ENCODE measurements around the gene STRC.
A peak's percentile ranks its signal among the peaks of the same experiment; 100 is the strongest.
"Not testable (repeated sequence)": the region's sequence is repeated elsewhere in the genome, so short reads cannot be mapped to it uniquely, and the experiment has no call there.

The STRC gene

DNA sequence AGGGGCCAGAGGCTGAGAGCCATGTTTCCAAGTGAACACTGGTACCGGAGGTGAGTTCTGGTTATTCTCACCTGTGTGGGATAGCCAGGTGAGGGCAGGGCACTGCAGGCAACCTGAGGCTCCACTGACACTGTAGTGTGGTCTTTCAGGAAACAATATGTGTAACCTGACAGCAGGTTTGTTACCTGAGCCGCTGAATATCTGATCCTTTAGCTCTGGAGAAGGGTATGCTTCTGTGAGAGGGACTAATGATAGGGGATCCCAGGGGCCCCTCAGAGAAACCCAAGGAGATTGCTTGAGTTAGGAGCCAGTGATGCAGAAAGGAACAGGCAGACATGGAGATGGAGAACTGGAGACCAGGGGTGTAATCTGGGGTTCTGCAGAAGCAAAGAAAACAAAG, at the start of gene STRC:
Gene STRC, minus strand, starts transcription at position 101 of the 400 bp plus-strand sequence. Its CDS starts 78 bp downstream, at position 23.
- not testable (repeated sequence) for DNase-seq

GRCh38 chr15:43666177-43666576, 47.6 kb upstream of the STRC start:
- DNase-seq: not testable (repeated sequence)

DNA sequence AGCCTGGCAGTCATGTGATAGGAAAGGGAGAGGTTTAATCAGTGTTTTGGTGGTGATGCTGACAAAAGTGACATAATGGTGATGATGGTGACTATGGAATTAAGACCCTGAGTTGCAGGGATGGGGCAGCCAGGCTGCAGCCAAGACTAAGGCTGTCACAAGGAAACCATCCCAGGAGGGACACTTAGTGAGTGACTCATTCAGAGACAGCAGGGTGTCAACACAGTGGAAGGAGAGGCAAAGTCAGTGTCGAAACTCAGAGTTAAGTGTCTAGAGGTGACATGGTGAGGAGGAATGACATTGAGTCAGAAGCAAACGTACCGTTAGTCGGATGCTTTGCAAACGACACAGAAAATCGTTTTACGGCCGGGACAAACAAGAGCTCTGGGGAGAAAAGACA, 44.7 kb upstream of the STRC start:
- not testable (repeated sequence) for DNase-seq

DNA sequence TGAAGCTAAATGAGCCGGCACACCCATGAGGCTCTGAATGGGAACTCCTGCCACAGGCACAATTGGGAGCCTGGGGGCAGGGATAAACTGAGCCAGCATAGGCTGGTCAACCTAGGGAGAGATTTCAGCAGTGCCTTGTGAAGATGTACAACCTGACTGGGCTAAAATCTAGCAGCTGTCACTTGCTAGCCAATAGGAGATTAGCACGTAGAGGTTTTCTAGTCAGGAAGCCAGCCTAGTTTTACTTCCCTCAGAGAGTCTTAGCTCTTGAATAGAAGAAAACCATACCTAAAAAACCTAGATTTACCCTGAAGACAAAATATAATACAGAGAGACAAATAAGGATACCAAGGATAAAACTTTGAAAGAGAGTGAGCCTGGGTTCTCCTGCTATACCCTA, 43.7 kb upstream of the STRC start:
- not testable (repeated sequence) for DNase-seq

DNA sequence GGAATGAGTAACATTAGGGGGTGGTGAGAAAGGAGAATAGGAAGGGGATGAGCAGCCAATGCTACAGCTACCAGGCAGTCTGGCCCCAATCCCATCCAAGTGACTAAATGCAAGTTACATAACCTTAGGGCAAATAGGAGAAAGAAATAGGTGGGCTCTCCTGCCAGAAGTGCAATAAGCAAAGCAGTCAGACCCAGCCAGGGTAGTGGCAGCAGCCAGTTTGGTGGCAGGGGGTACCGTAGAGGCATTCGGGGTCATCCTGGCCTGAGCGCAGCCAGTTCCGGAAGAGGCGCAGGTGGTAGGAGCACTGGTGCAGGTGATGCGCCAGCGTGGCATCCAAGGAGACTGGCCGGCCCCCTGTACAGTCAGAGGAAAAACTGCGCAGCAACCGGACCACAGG, 41.1 kb upstream of the STRC start:
- DNase-seq: not testable (repeated sequence)

DNA sequence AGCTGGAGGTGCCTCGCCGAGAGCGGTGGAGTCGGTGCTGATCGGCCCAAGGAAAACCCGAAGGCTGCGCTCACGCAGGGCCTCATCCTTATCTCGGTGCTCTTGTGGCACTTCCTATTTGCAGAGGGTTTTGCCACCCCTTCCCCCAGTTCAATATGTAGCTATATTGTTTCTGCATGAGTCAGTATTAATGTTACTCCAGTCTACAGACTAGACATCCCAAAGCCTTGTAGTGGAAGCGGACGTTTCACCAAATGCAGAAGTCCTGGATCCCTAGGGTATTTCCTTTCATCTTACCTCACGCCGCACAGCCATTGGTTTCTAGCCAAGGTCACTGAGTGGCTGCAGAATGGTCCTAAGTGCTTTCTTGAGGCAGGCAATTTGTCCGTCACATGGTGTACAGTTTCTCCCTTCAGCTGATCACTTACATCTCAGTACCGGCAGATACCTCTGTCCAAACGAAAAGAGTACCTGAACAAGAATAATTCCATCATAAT, 30.9 kb upstream of the STRC start:
- not testable (repeated sequence) for DNase-seq

- DNase-seq: no peak
Measured at GRCh38 chr15:43648649-43649429, 30.2 kb upstream of the STRC start, which contains the start of gene CATSPER2. CATSPER2 (minus strand) TSS chr15:43648844; CDS start chr15:43648061, 783 bp downstream.

GRCh38 chr15:43638464-43639204, 20.0 kb upstream of the STRC start:
- not testable (repeated sequence) for DNase-seq

GRCh38 chr15:43626937-43627336, 8.3 kb upstream of the STRC start:
- DNase-seq: not testable (repeated sequence)

DNA sequence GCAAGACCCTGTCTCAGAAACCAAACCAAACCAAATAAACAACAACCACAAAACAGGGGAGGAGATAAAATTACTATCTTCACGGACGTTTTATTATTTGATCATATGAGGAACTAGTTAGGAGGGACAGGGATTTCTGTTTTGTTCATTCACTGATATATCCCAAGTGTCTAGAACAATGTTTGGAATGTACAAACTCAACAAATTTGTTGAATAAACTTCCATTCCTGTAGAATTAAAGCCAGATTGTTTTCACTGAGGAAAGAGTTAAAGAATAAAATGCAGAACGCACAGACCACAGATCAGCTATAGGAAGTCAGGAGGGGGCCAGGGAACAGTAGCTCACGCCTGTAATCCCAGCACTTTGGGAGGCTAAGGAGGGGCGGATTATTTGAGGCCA, 6.5 kb upstream of the STRC start:
- no peak for DNase-seq

DNA sequence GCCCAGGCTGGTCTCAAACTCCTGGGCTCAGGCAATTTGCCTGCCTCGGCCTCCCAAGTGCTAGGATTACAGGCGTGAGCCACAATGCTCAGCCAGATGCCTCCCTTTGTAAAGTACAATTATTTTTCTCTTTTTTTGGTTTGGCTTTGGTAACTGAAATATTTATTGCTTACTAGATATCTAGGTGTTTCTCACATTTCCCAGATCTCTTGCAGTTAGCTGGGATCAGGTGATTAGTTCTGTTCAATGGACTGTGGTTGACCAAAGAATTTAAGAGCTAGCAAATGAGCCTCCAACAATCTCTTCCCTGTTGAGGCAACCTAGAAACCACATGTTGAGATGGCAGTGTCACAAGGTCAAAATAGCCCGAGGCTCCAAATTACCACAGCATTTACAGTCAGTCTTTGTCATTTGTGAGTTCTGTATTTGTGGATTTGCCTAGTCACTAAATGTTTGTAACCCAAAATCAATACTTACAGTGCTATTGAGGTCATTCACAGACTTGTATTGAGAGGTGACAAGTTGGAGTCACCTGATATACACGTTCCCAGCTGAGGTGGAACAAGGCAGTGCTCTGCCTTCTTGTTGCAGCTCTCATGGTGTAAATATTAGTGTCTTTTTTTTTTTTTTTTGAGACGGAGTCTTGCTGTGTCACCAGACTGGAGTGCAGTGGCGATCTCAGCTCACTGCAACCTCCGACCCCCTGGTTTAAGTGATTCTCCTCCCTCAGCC, 3.6 kb upstream of the STRC start:
- peak; percentile 55 for DNase-seq

- DNase-seq: not testable (repeated sequence)
Measured at GRCh38 chr15:43617750-43618149, 850 bp downstream of the STRC start.

GRCh38 chr15:43602233-43602632, 16.4 kb downstream of the STRC start:
- DNase-seq: not testable (repeated sequence)

DNA sequence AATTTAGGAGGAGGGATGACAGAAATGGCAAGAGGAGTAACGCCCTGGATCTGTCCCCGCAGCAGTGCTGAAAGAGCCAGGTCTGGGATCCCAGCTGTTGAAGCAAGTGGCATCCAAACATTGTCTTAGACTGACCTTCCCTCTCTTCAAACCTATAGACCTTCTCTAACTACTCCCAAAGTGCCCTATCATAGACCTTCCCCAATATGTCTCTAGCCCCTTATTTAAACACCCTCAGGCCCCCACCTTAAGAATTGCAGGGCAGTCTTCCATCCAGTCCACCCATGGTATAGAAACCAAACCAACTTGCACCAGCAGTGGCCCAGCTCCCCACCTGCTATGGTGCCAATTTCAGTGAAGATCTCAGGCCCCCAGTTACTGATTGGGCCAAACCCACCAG, 18.4 kb downstream of the STRC start:
- not testable (repeated sequence) for DNase-seq

DNA sequence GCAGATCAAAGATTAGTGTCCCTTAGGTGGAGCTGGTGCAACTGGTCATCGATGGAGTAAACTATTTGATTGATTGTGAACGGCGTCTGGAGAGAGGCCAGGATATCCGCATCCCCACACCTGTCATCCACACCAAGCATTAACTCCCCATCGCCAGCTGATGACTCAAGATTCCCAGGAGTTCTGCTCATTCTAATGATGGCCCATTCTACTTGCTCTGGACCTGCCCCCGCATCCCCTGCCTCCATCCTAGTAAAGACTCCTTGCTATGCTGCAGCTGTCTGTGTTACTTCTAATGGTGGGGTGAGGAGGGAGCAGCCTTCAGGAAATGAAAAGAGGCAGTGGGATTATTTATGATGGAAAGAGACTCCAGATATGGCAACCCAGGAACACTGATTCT, 19.5 kb downstream of the STRC start:
- DNase-seq: not testable (repeated sequence)

- not testable (repeated sequence) for DNase-seq
Measured at GRCh38 chr15:43593328-43594190, 25.0 kb downstream of the STRC start, which contains the start of gene CKMT1B. CKMT1B (plus strand) TSS chr15:43594027; CDS start chr15:43594219, 192 bp downstream.

DNA sequence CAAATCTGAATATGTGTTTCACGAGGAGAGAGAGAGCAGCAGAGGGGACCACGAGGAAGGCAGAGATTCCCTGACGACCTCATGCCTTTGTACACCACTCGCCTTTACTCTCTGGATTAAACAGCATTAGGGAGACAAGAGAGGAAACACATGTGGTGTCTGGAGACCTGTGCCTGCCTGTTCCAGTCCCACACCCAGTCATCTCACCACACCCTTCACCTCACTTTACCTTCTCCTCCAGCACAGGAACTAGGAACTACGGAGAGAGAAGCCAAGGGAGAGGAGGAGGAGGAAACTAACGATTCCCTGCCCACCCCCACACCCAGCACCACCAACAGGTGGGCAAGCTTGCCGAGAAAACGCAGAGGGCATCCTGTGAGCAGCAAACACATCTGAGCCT, 25.8 kb downstream of the STRC start:
- not testable (repeated sequence) for DNase-seq

DNA sequence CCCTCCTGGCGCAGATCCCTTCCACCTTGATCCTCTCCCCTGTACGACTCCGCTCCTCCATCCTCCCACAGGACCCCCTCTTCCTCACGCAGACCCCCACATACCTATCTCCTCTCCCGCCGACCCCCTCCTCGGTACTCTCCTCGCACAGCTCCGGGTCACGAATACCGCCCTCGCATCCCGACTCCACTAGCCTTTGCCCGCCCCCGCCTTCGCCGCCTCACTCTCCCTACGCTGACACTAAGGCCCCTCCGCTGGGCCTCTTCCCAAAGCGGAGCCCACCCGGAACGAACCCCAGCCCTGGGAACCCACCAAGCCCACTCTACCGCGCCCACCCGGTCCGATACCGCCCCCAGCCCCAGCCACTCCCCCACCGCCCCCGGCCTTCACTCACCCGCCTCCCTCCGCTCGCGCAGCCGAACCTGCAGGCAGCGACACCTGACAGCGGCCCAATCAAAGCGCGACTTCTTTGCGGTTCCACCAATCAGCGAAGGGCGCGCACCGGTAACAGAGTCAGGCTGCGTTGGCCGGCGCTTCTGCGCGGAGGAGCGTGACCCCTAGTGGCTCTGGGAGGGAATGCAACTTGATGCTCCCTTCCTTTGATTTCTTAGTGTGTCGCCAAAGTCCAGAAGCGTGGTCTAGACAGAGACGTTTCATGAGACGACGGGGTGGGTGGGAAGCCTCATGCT, 28.7 kb downstream of the STRC start, which contains the start of gene PPIP5K1:
Gene PPIP5K1, minus strand, starts transcription at position 431 of the 689 bp plus-strand sequence. CDS start 5,704 bp downstream, outside the sequence.
- not testable (repeated sequence) for DNase-seq

DNA sequence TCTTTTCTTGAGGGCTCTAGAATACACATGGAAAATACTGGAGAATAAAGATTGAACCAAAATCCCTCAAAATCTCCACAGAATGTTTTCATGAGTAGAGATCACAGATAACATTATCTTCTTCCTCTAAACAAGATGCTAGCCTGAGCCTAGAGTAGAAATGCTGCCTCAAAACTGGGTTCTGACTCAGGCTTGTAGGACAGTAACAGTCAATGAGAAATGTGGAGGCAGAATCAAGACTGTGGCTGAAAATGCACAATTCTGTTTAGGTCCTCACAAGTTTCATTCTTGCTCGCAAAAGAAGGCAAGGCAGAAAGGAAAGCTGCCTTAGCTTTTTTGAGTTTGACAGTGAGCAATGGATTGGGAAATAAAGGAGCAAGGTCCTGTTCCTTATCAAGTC, 44.0 kb downstream of the STRC start:
- not testable (repeated sequence) for DNase-seq

DNA sequence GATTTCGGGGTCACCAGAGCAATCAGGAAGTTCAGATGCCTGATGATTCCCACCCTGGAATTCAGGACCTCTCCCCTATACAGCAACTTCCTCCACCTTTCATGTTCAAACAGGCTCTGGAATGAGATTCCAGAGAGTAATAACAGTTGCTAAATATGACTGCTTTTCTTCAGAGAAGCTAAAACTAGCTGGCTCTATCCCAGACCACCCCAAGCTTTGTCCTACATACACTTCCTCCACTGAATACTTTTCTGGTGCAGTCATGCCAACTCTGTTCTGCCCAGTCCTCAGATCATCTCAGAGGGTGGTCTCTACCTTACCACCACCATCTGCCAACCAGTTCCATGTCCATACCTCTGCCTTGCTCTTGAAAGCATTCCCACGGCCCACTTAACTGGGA, 52.0 kb downstream of the STRC start:
- not testable (repeated sequence) for DNase-seq

DNA sequence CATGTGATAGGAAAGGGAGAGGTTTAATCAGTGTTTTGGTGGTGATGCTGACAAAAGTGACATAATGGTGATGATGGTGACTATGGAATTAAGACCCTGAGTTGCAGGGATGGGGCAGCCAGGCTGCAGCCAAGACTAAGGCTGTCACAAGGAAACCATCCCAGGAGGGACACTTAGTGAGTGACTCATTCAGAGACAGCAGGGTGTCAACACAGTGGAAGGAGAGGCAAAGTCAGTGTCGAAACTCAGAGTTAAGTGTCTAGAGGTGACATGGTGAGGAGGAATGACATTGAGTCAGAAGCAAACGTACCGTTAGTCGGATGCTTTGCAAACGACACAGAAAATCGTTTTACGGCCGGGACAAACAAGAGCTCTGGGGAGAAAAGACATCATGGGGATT, 54.8 kb downstream of the STRC start:
- not testable (repeated sequence) for DNase-seq
